Measurements from ENCODE around the gene KHDRBS2. TPM values are rescaled to one million over a fixed set of nuclear protein-coding genes. Genes with fewer than 3 reads are reported as not detected.

Gene KHDRBS2
- total RNA-seq, 1 donor, result not detected

DNA sequence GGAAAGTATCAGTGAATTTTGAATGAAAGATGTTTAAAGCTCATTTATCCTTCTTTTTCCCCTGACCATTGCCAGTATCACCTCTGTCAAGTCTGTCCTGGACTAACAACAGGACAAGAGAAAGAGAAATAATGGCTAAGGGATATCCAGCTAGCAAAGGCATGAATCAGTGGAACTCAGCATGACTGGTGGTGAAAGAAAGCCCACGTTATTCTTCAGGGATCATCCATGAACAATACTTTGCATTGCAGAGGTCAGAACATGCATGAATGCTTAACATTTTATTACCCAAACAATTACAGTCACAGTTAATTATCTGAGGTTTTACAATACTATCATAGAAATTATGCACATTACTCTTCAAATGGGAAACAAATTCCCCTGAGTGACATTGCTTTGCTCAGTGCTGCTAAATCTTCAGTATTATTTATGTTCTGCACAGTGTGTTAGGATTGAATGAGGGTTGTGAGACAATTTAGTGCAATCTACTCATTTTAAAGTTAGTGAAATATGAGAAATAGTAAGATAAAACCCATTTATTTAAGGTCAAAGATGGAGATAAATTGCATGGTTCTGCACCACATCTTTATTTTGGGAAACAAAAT lies 350.7 kb downstream of the KHDRBS2 start:
- DNase-seq (ENCODE audit: low read depth), result no peak
- TF ChIP-seq, protein P1, sequence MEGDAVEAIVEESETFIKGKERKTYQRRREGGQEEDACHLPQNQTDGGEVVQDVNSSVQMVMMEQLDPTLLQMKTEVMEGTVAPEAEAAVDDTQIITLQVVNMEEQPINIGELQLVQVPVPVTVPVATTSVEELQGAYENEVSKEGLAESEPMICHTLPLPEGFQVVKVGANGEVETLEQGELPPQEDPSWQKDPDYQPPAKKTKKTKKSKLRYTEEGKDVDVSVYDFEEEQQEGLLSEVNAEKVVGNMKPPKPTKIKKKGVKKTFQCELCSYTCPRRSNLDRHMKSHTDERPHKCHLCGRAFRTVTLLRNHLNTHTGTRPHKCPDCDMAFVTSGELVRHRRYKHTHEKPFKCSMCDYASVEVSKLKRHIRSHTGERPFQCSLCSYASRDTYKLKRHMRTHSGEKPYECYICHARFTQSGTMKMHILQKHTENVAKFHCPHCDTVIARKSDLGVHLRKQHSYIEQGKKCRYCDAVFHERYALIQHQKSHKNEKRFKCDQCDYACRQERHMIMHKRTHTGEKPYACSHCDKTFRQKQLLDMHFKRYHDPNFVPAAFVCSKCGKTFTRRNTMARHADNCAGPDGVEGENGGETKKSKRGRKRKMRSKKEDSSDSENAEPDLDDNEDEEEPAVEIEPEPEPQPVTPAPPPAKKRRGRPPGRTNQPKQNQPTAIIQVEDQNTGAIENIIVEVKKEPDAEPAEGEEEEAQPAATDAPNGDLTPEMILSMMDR (IDR thresholded peaks at IDR 0.05; ENCODE audit: insufficient read depth, low read length), result no peak
- H3K4me3 ChIP-seq (ENCODE audit: low read depth, low read length), result no peak overlapping the region

DNA sequence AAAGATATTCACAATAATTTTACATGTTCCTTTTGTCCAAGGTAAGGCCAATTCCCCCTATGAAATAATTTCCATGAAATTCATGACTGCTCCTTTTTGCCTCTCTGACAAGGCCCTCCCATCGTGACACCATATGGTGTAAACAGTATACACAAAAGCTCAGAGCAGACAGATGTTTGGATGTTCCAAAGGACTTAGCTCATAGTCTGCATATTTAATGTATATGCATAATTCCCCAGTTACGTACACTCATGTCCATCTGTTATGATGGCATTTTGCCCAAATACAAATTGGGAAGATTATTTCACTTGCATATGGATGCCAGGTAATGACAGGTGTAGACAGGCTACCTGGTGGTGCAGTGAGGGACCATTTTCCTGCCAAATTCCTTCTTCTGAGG lies 376.5 kb downstream of the KHDRBS2 start:
- no peak overlapping the region for H3K4me3 ChIP-seq (ENCODE audit: low read depth, low read length)
- DNase-seq (ENCODE audit: low read depth), result no peak
- TF ChIP-seq, protein P1 (IDR thresholded peaks at IDR 0.05; ENCODE audit: insufficient read depth, low read length), result no peak

DNA sequence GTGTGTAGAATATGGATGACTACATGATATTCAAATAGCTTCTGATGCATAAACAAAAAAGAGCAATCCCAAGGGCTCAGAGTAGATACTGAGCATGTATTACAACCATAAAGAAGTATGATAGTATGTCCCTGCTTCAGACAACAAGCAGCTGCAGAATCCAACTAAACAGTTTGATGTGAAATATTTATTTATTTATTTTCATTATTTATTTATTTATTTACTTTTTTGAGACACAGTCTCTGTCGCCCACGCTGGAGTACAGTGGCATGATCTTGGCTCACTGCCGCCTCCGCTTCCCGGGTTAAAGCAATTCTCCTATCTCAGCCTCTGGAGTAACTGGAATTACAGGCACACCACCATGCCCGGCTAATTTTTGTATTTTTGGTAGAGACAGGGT lies 384.3 kb downstream of the KHDRBS2 start:
- DNase-seq (ENCODE audit: low read depth), result no peak
- H3K4me3 ChIP-seq (ENCODE audit: low read depth, low read length), result no peak overlapping the region
- TF ChIP-seq, protein P1 (IDR thresholded peaks at IDR 0.05; ENCODE audit: insufficient read depth, low read length), result no peak

DNA sequence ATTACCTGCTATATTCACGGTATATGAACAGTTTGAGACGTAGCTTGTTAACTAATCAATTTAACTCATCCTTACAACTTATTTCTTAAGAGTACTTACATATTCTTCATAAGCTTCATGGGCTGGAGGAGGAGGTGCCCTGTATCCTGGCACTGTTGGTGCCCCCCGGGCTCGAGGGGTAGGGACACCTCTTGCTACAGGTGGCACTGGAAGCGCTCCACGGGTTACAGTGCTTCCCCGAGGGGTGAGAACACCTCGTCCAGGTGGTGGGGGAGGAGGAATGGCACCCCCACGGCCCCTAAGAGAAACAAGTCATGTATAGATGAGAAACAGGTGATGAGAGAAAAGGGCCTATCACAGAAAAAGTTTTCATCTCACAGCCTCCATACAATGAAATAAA lies 391.5 kb downstream of the KHDRBS2 start:
- no peak overlapping the region for H3K4me3 ChIP-seq (ENCODE audit: low read depth, low read length)
- TF ChIP-seq, protein P1 (IDR thresholded peaks at IDR 0.05; ENCODE audit: insufficient read depth, low read length), result no peak

DNA sequence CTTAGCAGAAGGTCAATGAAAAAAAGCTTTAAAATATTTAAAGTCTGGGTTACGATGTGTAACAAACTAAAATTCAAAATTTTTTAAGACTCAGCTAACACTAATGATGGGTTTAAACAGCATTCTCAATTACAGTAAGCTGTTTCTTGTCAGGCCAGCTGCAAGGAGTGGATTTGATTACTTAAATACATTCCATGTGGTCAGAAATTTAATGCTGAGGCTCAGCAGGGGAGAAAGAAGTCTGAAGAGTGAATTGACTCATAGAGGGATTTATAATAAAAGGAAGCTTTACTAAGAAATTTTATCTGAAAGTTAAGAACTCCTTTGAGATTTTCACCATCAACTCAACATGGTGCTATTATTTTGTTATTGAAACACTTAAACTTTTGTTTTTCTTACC lies 398.6 kb downstream of the KHDRBS2 start:
- H3K4me3 ChIP-seq (ENCODE audit: low read depth, low read length), result no peak overlapping the region
- DNase-seq (ENCODE audit: low read depth), result no peak
- TF ChIP-seq, protein P1 (IDR thresholded peaks at IDR 0.05; ENCODE audit: insufficient read depth, low read length), result no peak

More for the DNA sequence above, 391.5 kb downstream of the KHDRBS2 start:
- no peak for DNase-seq (ENCODE audit: low read depth)

DNA sequence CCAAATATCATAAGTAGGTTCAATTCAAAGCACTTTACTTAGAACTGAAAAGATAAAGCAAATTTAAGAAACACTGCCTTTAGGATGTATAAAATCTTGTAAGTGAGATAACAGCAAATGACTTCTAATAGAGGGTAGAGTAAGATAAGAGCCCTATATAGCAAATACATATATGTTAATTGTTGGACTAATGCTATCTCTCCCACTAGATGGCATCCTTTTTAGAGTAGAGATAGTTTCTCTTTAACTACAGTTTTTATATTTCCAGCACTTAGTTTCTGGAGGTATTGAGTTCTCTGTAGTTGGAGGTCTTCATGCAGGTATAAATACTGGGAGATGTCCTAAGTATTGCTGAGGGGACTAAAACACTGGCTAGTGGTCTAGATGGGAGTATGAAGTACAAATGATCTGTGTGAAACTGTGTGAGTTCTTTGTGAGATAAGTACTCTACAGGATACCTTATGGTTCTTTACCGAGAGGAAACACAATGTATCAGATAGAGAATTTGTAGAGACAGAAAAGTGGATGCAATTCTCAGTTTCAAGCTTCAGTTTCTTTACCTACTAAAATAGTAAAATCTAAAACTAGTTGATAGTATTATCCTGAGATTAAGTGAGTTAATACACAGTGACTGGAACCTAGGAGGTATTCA lies 399.3 kb downstream of the KHDRBS2 start:
- TF ChIP-seq, protein P1 (IDR thresholded peaks at IDR 0.05; ENCODE audit: insufficient read depth, low read length), result no peak
- DNase-seq (ENCODE audit: low read depth), result no peak
- no peak overlapping the region for H3K4me3 ChIP-seq (ENCODE audit: low read depth, low read length)

Measured in fibroblast of the aortic adventitia (primary cell).